Measurements from ENCODE around the gene SVOPL. TPM values are rescaled to one million over a fixed set of nuclear protein-coding genes. Genes with fewer than 3 reads are reported as not detected.
"Not testable (repeated sequence)": the region's sequence is repeated elsewhere in the genome, so short reads cannot be mapped to it uniquely, and the experiment has no call there.

The SVOPL gene
- total RNA-seq, 1 experiment from 2014 or later, result 1.1 TPM

DNA sequence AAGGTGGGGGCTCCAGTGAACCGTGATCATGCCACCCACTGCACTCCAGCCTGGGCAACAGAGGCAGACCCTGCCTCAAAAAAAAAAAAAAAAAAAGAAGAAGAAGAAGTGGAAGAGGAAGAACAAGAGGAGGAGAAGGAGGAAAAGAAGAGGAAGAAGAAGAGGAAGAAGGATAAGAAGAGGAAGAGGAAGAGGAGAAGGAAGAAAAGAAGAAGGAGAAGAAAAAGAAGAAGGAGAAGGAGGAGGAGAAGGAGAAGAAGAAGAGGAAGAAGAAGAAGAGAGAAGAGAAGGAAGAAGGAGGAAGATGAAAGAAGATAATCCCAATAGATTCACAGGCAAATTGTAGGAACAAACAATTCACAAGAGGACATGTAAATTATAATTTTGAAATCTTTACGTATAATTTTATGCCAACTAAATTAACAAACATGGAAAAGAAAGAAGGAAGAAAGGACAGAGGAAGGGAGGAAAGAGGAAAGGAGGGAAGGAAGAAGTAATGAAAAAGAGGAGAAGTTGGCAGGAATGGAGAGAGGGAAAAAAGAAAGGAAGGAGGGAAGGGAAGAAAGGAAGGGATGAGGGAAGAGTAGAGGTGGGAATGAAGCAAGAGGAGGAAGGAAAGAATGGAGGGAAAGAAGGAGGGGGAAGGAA lies 3.5 kb downstream of the SVOPL start:
- Histone ChIP-seq H2AK5ac (ENCODE audit: insufficient read length, low read length) (no peak overlapping the region), H3K79me1 (ENCODE audit: insufficient read depth, low read depth, low read length, poor library complexity, severe bottlenecking) (no peaks in the 10 kb centered on the region), H3K4me1 (ENCODE audit: insufficient read depth, low read length) (no peaks in the 10 kb centered on the region), H4K91ac (ENCODE audit: insufficient read length, low read depth, low read length) (no peak overlapping the region), H3K4me2 (ENCODE audit: insufficient read depth, insufficient read length, low read length) (no peak overlapping the region), H2AFZ (ENCODE audit: low read length) (no peak overlapping the region), H2BK15ac (ENCODE audit: low read depth, low read length) (no peak overlapping the region), H2BK20ac (ENCODE audit: low read depth, low read length, poor library complexity, severe bottlenecking) (no peak overlapping the region), H4K20me1 (ENCODE audit: control insufficient read depth, insufficient read depth, insufficient read length) (no peaks in the 10 kb centered on the region), H3K56ac (ENCODE audit: insufficient read length, low read depth, low read length) (no peak overlapping the region), H2BK12ac (ENCODE audit: insufficient read length, low read depth, low read length) (no peak overlapping the region), H3K14ac (ENCODE audit: insufficient read depth, low read length) (no peak overlapping the region), H3K9ac (ENCODE audit: extremely low read depth, insufficient read length, low read length) (no peak overlapping the region), H3K27me3 (ENCODE audit: insufficient read depth, low read length) (no peaks in the 10 kb centered on the region), H3K23ac (ENCODE audit: insufficient read length, low read depth, low read length) (no peak overlapping the region), H3K4ac (ENCODE audit: low read depth, low read length) (no peak overlapping the region), H2BK5ac (ENCODE audit: insufficient read length, low read length) (no peak overlapping the region), H4K5ac (ENCODE audit: insufficient read length, low read depth, low read length) (no peak overlapping the region), H4K8ac (replicated peaks; ENCODE audit: insufficient read length, low read depth, low read length) (no peak overlapping the region), H3K18ac (ENCODE audit: insufficient read length, low read depth, low read length) (no peak overlapping the region), H3K27ac (ENCODE audit: insufficient read length, low read depth, low read length) (no peak overlapping the region), H3K79me2 (ENCODE audit: insufficient read depth, low read length) (no peaks in the 10 kb centered on the region), H3K9me3 (ENCODE audit: control insufficient read depth, low read depth, low read length) (no peaks in the 10 kb centered on the region), H3T11ph (ENCODE audit: low read length) (no peak overlapping the region), H2BK120ac (ENCODE audit: low read depth, low read length, poor library complexity, severe bottlenecking) (no peak overlapping the region), H3K23me2 (ENCODE audit: insufficient read length, low read depth, low read length, poor library complexity, severe bottlenecking) (no peaks in the 10 kb centered on the region)
- Mint-ChIP-seq H3K36me3 (ENCODE audit: insufficient read depth in 1 of 3, low read depth in 3 of 3) (no peaks in the 10 kb centered on the region), H3K27ac (no peak overlapping the region), H3K27me3 (ENCODE audit: low read depth) (no peaks in the 10 kb centered on the region; the same call in 1 of the 2 replicates), H3K4me3 (no peak overlapping the region), H3K4me1 (peaks cover 2 to 4% of the 10 kb centered on the region in 2 experiments), H3K9me3 (no peaks in the 10 kb centered on the region; a peak in 2 of 5 replicates)
- WGBS (ENCODE audit: extremely low coverage, insufficient read length, low lambda C conversion rate), result no CpG with 5 or more reads among the region's 2 CpGs
- no peak for DNase-seq
- no peak for TF ChIP-seq CTCF (conservative IDR thresholded peaks at IDR 0.05)

GRCh38 chr7:138695776-138696175 lies 5.4 kb downstream of the SVOPL start:
- H3K27me3 Mint-ChIP-seq (ENCODE audit: low read depth); H3K23me2 ChIP-seq (ENCODE audit: insufficient read length, low read depth, low read length, poor library complexity, severe bottlenecking); H3K27ac Mint-ChIP-seq; H3K14ac ChIP-seq (ENCODE audit: insufficient read depth, low read length); H3K9ac ChIP-seq (ENCODE audit: extremely low read depth, insufficient read length, low read length); H3K4ac ChIP-seq (ENCODE audit: low read depth, low read length); H3K27ac ChIP-seq (ENCODE audit: insufficient read length, low read depth, low read length); H3T11ph ChIP-seq (ENCODE audit: low read length); H3K23ac ChIP-seq (ENCODE audit: insufficient read length, low read depth, low read length); H3K9me3 Mint-ChIP-seq; H3K9me3 ChIP-seq (ENCODE audit: control insufficient read depth, low read depth, low read length); H2BK5ac ChIP-seq (ENCODE audit: insufficient read length, low read length); H3K4me3 Mint-ChIP-seq; H4K91ac ChIP-seq (ENCODE audit: insufficient read length, low read depth, low read length); H3K56ac ChIP-seq (ENCODE audit: insufficient read length, low read depth, low read length); H3K79me1 ChIP-seq (ENCODE audit: insufficient read depth, low read depth, low read length, poor library complexity, severe bottlenecking); H4K5ac ChIP-seq (ENCODE audit: insufficient read length, low read depth, low read length); H2AFZ ChIP-seq (ENCODE audit: low read length); H2BK15ac ChIP-seq (ENCODE audit: low read depth, low read length); H2BK12ac ChIP-seq (ENCODE audit: insufficient read length, low read depth, low read length); H2AK5ac ChIP-seq (ENCODE audit: insufficient read length, low read length); H3K18ac ChIP-seq (ENCODE audit: insufficient read length, low read depth, low read length); DNase-seq; H3K79me2 ChIP-seq (ENCODE audit: insufficient read depth, low read length); H3K4me2 ChIP-seq (ENCODE audit: insufficient read depth, insufficient read length, low read length); H2BK120ac ChIP-seq (ENCODE audit: low read depth, low read length, poor library complexity, severe bottlenecking); H2BK20ac ChIP-seq (ENCODE audit: low read depth, low read length, poor library complexity, severe bottlenecking); H3K36me3 Mint-ChIP-seq (ENCODE audit: insufficient read depth in 1 of 3, low read depth in 3 of 3); H3K27me3 ChIP-seq (ENCODE audit: insufficient read depth, low read length); H4K20me1 ChIP-seq (ENCODE audit: control insufficient read depth, insufficient read depth, insufficient read length); H3K4me1 Mint-ChIP-seq; H3K4me1 ChIP-seq (ENCODE audit: insufficient read depth, low read length); H4K8ac ChIP-seq (replicated peaks; ENCODE audit: insufficient read length, low read depth, low read length): not testable (repeated sequence)
- no CpG with 5 or more reads among the region's 9 CpGs for WGBS (ENCODE audit: extremely low coverage, insufficient read length, low lambda C conversion rate)
